Measurements from ENCODE around the gene ZNF649. TPM values are rescaled to one million over a fixed set of nuclear protein-coding genes. Genes with fewer than 3 reads are reported as not detected.

ZNF649 gene
- total RNA-seq, 1 donor from 2014 or later: 11.2 TPM

GRCh38 chr19:51931921-51932320, 27.1 kb upstream of the ZNF649 start:
- no peak for DNase-seq (ENCODE audit: low spot score)
- H3K27ac Mint-ChIP-seq (ENCODE audit: unreplicated experiment): no peak overlapping the region
- no peaks in the 10 kb centered on the region for H3K27me3 Mint-ChIP-seq (ENCODE audit: low read depth)
- H3K4me3 Mint-ChIP-seq (ENCODE audit: unreplicated experiment): no peak overlapping the region
- peaks cover 18% of the 10 kb centered on the region for H3K4me1 Mint-ChIP-seq (ENCODE audit: low read depth)
- no peak for TF ChIP-seq CTCF (IDR thresholded peaks at IDR 0.05)
- peaks cover 17% of the 10 kb centered on the region for H3K9me3 Mint-ChIP-seq (ENCODE audit: low read depth)
- H3K36me3 Mint-ChIP-seq (ENCODE audit: low read depth): peaks cover 51% of the 10 kb centered on the region

DNA sequence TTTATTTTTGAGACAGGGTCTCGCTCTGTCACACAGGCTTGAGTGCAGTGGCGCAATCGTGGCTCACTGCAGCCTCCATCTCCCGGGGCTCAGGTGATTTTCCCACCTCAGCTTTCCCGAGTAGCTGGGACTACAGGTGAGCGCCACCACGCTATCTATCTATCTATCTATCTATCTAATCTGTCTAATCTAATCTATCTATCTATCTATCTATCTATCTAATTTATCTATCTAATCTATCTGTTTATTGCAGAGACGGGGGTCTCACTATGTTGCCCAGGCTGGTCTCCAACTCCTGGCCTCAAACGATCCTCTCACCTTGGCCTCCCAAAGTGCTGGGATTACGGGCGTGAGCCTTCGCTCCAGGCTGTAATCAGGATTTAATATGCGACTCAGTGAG, 23.0 kb upstream of the ZNF649 start:
- Mint-ChIP-seq H3K36me3 (ENCODE audit: low read depth) (peaks cover 24% of the 10 kb centered on the region), H3K4me1 (ENCODE audit: low read depth) (peaks cover 25% of the 10 kb centered on the region)

DNA sequence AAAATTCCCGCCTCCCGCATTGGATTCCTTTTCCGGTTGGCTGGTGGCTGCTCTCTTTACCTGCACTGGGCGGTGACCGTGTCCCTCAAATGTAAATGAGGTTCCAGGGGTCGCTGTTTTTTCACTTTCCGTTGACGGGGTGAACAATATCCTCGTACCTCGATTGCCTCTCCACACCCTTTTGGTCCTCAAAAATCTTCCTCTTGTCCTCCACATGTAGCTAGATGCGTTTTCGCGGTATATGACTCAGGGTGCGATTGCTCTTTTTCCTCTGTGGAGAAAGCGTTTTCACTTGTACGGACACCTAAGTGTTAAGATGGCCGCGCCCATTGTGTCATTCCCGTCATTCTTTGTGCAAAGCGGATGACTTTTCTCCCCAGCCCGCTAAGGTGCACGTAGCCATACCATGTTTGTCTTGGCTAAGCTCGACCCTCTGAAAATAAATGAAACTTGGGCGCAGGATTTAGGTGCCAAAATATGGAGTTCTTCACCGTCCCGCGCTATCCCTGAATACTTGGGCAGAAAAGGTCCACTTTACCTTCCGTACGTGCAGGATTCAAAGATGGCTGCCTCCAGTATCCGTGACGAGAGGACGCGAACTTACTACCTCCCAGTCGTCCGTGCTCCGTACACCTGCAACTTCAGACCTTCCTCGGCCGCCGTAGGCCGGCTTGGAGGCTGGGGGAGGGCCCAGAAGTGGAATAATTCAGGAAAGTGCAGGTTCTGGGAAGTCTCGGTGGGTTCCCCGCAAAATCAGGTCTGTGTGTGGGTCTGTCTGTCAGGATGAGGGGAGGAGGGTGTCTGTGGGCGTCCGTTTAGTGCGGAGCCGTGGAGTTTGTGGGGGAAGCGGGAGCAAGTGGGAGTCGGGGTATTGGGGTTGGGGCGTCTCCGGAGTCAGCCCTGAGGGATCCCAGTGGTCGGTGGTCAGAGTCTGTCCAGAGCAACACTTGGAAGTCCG, 22.2 kb upstream of the ZNF649 start, which contains the start of gene ZNF613:
TSS of gene ZNF613 (plus strand) at position 689 of the 958 bp plus-strand sequence. CDS start 8,749 bp downstream, outside the sequence.
- H3K27ac Mint-ChIP-seq (ENCODE audit: unreplicated experiment): peak within 1 kb of the TSS; percentile 98
- H3K36me3 Mint-ChIP-seq (ENCODE audit: low read depth): peaks cover 26% of the 10 kb centered on the region
- H3K27me3 Mint-ChIP-seq (ENCODE audit: low read depth): no peaks in the 10 kb centered on the region

More for the DNA sequence above, 23.0 kb upstream of the ZNF649 start:
- Mint-ChIP-seq H3K27ac (ENCODE audit: unreplicated experiment) (peak overlapping the region; percentile 98), H3K9me3 (ENCODE audit: low read depth) (peaks cover 34% of the 10 kb centered on the region), H3K4me3 (ENCODE audit: unreplicated experiment) (peak overlapping the region; percentile 100), H3K27me3 (ENCODE audit: low read depth) (no peaks in the 10 kb centered on the region)
- no peak for DNase-seq (ENCODE audit: low spot score)
- TF ChIP-seq CTCF (IDR thresholded peaks at IDR 0.05): no peak

DNA sequence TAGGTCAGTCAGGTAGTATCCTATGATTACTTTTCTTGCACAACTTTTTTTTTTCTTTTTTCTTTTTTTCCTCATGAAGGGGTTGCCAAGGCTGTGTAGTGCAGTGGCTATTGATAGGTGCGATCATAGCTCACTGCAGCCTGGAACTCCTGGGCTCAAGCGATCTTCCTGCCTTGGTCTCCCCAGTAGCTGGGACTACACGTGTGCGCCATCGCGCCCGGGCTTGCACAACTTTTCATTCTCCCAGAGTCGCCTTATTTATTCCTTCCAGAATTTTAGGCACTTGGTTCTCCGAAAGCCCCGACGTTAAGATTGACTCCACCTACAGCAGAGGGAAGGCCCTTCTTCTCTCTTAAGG, 21.6 kb upstream of the ZNF649 start:
- DNase-seq (ENCODE audit: low spot score): no peak
- H3K36me3 Mint-ChIP-seq (ENCODE audit: low read depth): peaks cover 26% of the 10 kb centered on the region
- H3K4me1 Mint-ChIP-seq (ENCODE audit: low read depth): peaks cover 25% of the 10 kb centered on the region
- TF ChIP-seq CTCF (IDR thresholded peaks at IDR 0.05): no peak
- peak overlapping the region; percentile 98 for H3K27ac Mint-ChIP-seq (ENCODE audit: unreplicated experiment)
- H3K4me3 Mint-ChIP-seq (ENCODE audit: unreplicated experiment): peak overlapping the region; percentile 100
- peaks cover 42% of the 10 kb centered on the region for H3K9me3 Mint-ChIP-seq (ENCODE audit: low read depth)
- no peaks in the 10 kb centered on the region for H3K27me3 Mint-ChIP-seq (ENCODE audit: low read depth)

More for the DNA sequence above, 22.2 kb upstream of the ZNF649 start, which contains the start of gene ZNF613:
- Mint-ChIP-seq H3K9me3 (ENCODE audit: low read depth) (peaks cover 39% of the 10 kb centered on the region), H3K4me3 (ENCODE audit: unreplicated experiment) (peak within 1 kb of the TSS; percentile 100), H3K4me1 (ENCODE audit: low read depth) (peaks cover 25% of the 10 kb centered on the region)
- no peak for DNase-seq (ENCODE audit: low spot score)
- peak; percentile 72 for TF ChIP-seq CTCF (IDR thresholded peaks at IDR 0.05)

DNA sequence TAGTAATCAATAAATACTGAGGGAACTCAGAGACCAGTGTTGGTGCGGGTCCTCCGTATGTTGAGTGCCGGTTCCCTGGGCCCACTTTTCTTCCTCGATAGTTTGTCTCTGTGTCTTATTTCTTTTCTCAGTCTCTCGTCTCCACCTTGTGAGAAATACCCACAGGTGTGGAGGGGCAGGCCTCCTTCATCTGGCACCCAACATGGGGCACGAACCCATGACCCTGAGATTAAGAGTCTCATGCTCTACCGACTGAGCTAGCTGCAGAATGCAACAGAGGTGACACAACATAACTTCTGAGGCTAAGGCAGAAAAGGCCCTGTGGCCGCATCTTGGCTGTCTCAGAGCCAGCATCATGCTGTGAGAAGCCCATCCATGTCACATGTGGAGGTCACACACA, 17.1 kb upstream of the ZNF649 start:
- H3K4me1 Mint-ChIP-seq (ENCODE audit: low read depth): peaks cover 6% of the 10 kb centered on the region
- peaks cover 17% of the 10 kb centered on the region for H3K36me3 Mint-ChIP-seq (ENCODE audit: low read depth)
- no peak overlapping the region for H3K27ac Mint-ChIP-seq (ENCODE audit: unreplicated experiment)
- DNase-seq (ENCODE audit: low spot score): no peak
- peaks cover 73% of the 10 kb centered on the region for H3K9me3 Mint-ChIP-seq (ENCODE audit: low read depth)
- H3K4me3 Mint-ChIP-seq (ENCODE audit: unreplicated experiment): no peak overlapping the region
- H3K27me3 Mint-ChIP-seq (ENCODE audit: low read depth): no peaks in the 10 kb centered on the region
- TF ChIP-seq CTCF (IDR thresholded peaks at IDR 0.05): no peak
